ENCODE measurements around the gene ZNF750.

The ZNF750 gene

GRCh38 chr17:82856361-82856760, 16.5 kb upstream of the ZNF750 start:
- Histone ChIP-seq H3K9ac (ENCODE audit: low read length) (no peak overlapping the region), H3K4me1 (ENCODE audit: control insufficient read depth, insufficient read depth, low read length) (peaks cover 22% of the 10 kb centered on the region; the same call in 1 of the 2 replicates), H3K9me3 (ENCODE audit: control insufficient read depth, insufficient read depth, low read depth, low read length) (no peaks in the 10 kb centered on the region), H3K4me3 (ENCODE audit: low read depth, low read length) (no peak overlapping the region), H3K27me3 (ENCODE audit: control insufficient read depth, insufficient read depth, low read length) (no peaks in the 10 kb centered on the region), H3K27ac (ENCODE audit: low read depth, low read length) (no peak overlapping the region), H3K36me3 (ENCODE audit: control insufficient read depth, insufficient read depth, low read length) (peaks cover 23% of the 10 kb centered on the region)

DNA sequence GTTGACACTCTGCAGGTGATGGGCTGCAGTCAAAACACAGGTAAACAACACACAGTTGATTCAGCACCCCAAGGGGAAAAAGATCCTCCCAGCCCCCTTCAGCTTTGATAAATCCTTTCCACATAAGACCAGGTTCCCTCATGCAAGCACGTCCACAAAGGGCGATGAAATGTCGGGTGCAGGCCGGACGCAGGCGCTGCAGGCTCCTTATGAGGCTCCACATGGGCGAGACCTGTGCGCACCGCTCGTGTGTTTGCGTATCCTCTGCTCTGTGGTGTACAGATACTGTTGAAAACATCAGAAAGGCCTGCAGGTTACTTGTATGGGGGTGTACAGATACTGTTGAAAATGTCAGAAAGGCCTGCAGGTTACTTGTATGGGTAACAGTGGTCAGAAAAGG, 14.4 kb upstream of the ZNF750 start:
- Histone ChIP-seq H3K9ac (ENCODE audit: low read length) (no peak overlapping the region), H3K27me3 (ENCODE audit: control insufficient read depth, insufficient read depth, low read length) (no peaks in the 10 kb centered on the region), H3K4me3 (ENCODE audit: low read depth, low read length) (no peak overlapping the region), H3K36me3 (ENCODE audit: control insufficient read depth, insufficient read depth, low read length) (peaks cover 33% of the 10 kb centered on the region), H3K4me1 (ENCODE audit: control insufficient read depth, insufficient read depth, low read length) (peaks cover 7% of the 10 kb centered on the region; the same call in 1 of the 2 replicates), H3K27ac (ENCODE audit: low read depth, low read length) (no peak overlapping the region), H3K9me3 (ENCODE audit: control insufficient read depth, insufficient read depth, low read depth, low read length) (peaks cover 7% of the 10 kb centered on the region; the same call in 1 of the 2 replicates)

GRCh38 chr17:82851381-82851780, 11.6 kb upstream of the ZNF750 start:
- peaks cover 41% of the 10 kb centered on the region for H3K36me3 ChIP-seq (ENCODE audit: control insufficient read depth, insufficient read depth, low read length)
- no peak overlapping the region for H3K27ac ChIP-seq (ENCODE audit: low read depth, low read length)
- H3K9me3 ChIP-seq (ENCODE audit: control insufficient read depth, insufficient read depth, low read depth, low read length) = peaks cover 7% of the 10 kb centered on the region; the same call in 1 of the 2 replicates
- H3K4me1 ChIP-seq (ENCODE audit: control insufficient read depth, insufficient read depth, low read length) = no peaks in the 10 kb centered on the region
- H3K9ac ChIP-seq (ENCODE audit: low read length) = no peak overlapping the region
- no peak overlapping the region for H3K4me3 ChIP-seq (ENCODE audit: low read depth, low read length)
- H3K27me3 ChIP-seq (ENCODE audit: control insufficient read depth, insufficient read depth, low read length) = no peaks in the 10 kb centered on the region

DNA sequence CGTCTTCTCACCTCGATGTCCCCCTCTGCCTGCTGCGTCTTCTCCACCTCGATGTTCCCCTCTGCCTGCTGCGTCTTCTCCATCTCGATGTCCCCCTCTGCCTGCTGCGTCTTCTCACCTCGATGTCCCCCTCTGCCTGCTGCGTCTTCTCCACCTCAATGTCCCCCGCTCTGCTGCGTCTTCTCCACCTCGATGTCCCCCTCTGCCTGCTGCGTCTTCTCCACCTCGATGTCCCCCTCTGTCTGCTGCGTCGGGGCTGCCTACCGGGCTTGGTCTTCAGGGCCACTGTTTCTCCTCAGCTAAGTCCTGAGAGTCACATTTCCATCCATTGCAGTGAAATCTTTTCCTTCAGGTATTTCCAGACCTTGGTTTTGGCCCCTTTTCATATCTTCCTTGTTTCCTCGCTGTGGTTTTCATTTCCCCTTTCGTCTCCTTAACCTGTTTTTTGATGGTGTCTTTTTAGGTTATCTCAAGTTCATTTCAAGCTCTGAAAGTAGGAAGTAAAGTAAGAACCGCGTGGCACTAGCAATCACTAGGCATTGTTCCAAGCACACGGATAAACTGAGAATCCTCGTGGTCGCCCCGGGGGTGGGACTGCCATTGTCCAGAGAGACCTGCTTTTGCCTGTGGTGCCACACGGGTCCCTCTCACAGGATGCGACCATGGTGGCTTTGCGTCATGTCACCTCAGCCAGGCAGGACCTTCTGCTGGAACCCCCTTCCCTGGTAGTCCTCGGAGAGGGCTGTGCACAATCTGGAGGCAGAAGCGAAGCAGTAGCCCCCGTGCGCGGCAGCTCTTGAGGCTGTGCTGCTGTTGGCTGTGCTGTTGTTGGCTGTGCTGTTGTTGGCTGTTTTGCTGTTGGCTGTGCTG, 9.5 kb upstream of the ZNF750 start:
- Histone ChIP-seq H3K27me3 (ENCODE audit: control insufficient read depth, insufficient read depth, low read length) (no peaks in the 10 kb centered on the region), H3K27ac (ENCODE audit: low read depth, low read length) (no peak overlapping the region), H3K9ac (ENCODE audit: low read length) (no peak overlapping the region), H3K36me3 (ENCODE audit: control insufficient read depth, insufficient read depth, low read length) (peaks cover 47% of the 10 kb centered on the region), H3K4me1 (ENCODE audit: control insufficient read depth, insufficient read depth, low read length) (peaks cover under 1% of the 10 kb centered on the region; the same call in 1 of the 2 replicates), H3K4me3 (ENCODE audit: low read depth, low read length) (no peak overlapping the region), H3K9me3 (ENCODE audit: control insufficient read depth, insufficient read depth, low read depth, low read length) (peaks cover 7% of the 10 kb centered on the region; the same call in 1 of the 2 replicates)

- Histone ChIP-seq H3K27ac (ENCODE audit: low read depth, low read length) (no peak overlapping the region), H3K27me3 (ENCODE audit: control insufficient read depth, insufficient read depth, low read length) (no peaks in the 10 kb centered on the region), H3K4me1 (ENCODE audit: control insufficient read depth, insufficient read depth, low read length) (peaks cover 3% of the 10 kb centered on the region; the same call in 1 of the 2 replicates), H3K9ac (ENCODE audit: low read length) (no peak overlapping the region), H3K4me3 (ENCODE audit: low read depth, low read length) (no peak overlapping the region), H3K9me3 (ENCODE audit: control insufficient read depth, insufficient read depth, low read depth, low read length) (peaks cover 7% of the 10 kb centered on the region; the same call in 1 of the 2 replicates), H3K36me3 (ENCODE audit: control insufficient read depth, insufficient read depth, low read length) (peaks cover 40% of the 10 kb centered on the region)
These were observed 8.3 kb upstream of the ZNF750 start for GRCh38 chr17:82848022-82848592.

DNA sequence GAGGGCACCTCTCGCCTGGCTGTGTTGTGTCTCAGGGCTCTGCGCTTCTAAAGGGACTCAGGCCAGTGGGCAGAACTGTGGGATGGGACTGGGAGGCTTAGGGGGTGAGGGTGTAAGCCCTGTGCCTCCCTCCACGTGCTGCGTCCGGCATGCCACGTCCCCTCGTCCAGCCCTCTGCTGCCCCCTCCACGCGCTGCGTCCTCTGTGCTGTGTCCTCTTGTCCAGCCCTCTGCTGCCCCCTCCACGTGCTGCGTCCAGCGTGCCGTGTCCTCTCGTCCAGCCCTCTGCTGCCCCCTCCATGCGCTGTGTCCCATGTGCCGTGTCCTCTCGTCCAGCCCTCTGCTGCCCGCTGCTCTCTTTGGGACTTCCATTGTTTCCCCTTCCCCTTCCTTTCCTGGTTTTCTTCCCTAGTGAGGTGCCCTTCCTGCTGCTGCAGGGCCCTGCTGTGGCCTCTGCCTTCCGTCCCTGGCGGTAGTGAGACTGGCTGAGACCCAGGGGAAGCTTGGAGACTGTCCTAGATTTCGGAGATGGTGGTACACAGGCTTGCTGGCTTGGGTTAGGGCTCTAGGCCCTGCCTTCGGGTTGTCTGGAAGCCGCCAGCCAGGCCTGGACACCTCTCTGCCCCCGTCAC, 6.4 kb upstream of the ZNF750 start:
- Histone ChIP-seq H3K9ac (ENCODE audit: low read length) (no peak overlapping the region), H3K27ac (ENCODE audit: low read depth, low read length) (no peak overlapping the region)

GRCh38 chr17:82845163-82845807, 5.5 kb upstream of the ZNF750 start:
- H3K9me3 ChIP-seq (ENCODE audit: control insufficient read depth, insufficient read depth, low read depth, low read length) = peaks cover 7% of the 10 kb centered on the region; the same call in 1 of the 2 replicates
- H3K9ac ChIP-seq (ENCODE audit: low read length) = no peak overlapping the region
- no peak overlapping the region for H3K4me3 ChIP-seq (ENCODE audit: low read depth, low read length)
- H3K4me1 ChIP-seq (ENCODE audit: control insufficient read depth, insufficient read depth, low read length) = peaks cover 7% of the 10 kb centered on the region
- peaks cover 25% of the 10 kb centered on the region for H3K36me3 ChIP-seq (ENCODE audit: control insufficient read depth, insufficient read depth, low read length)
- H3K27ac ChIP-seq (ENCODE audit: low read depth, low read length) = no peak overlapping the region
- no peaks in the 10 kb centered on the region for H3K27me3 ChIP-seq (ENCODE audit: control insufficient read depth, insufficient read depth, low read length)

More for the DNA sequence above, 6.4 kb upstream of the ZNF750 start:
- Histone ChIP-seq H3K4me1 (ENCODE audit: control insufficient read depth, insufficient read depth, low read length) (peaks cover 3% of the 10 kb centered on the region; the same call in 1 of the 2 replicates), H3K4me3 (ENCODE audit: low read depth, low read length) (no peak overlapping the region), H3K27me3 (ENCODE audit: control insufficient read depth, insufficient read depth, low read length) (no peaks in the 10 kb centered on the region), H3K9me3 (ENCODE audit: control insufficient read depth, insufficient read depth, low read depth, low read length) (peaks cover 7% of the 10 kb centered on the region; the same call in 1 of the 2 replicates), H3K36me3 (ENCODE audit: control insufficient read depth, insufficient read depth, low read length) (peaks cover 30% of the 10 kb centered on the region)

DNA sequence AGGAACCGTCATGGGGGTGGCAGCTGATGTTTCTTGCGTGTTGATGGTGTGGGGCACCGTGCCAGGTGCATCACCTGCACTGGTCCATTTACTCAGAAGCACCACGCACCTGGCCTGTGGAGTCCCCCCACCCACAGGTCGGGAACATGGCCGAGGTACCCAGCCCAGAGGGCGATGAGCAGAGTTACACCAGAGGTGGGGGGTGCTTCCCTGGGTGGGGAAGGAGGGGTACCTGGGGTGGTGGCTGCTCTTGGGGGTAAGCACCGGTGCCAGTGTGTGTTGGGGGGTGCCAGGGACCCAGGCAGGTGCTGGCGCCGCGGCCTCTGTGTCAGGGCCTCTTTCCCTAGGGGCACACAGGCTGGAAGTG, 5.0 kb upstream of the ZNF750 start:
- H3K27me3 ChIP-seq (ENCODE audit: control insufficient read depth, insufficient read depth, low read length) = no peaks in the 10 kb centered on the region

DNA sequence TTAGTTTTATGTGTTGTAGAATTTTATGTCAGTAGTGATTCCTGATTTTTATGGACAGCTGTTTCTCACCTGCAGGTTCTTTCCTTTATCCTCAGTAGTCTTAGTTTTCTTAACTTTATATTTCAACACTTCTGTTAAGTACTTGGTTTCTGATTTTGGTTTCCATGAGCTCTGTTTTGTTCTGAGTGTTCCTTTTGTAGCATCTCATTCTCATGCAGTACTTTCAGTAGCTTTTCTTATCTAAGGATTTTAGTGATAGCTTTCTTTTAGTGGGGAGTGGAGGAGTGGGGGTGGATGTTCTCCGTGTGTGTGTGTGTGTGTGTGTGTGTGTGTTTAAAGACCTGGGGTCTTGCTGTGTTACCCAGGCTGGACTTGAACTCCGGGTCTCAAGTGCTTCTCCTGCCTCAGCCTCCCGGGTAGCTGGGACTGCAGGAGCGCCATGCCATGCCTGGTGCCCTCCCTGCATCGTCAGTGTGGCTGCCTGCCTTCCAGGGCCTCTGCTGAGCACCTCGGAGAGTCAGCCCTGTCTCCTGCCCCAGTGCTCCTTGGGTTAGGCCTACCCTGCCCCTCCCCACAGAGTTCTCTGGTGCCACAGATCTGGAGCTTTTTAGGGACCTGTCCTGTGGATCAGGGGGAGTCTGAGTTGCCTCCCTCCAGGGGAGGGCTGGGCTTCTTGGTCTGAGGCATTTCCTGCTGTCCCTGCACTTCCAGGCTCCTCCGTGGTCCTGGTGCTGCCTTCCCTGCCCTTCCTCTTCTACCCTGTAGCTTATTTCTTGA, 4.3 kb upstream of the ZNF750 start:
- no peak overlapping the region for H3K9ac ChIP-seq (ENCODE audit: low read length)
- H3K27me3 ChIP-seq (ENCODE audit: control insufficient read depth, insufficient read depth, low read length) = no peaks in the 10 kb centered on the region
- H3K4me3 ChIP-seq (ENCODE audit: low read depth, low read length) = no peak overlapping the region
- H3K9me3 ChIP-seq (ENCODE audit: control insufficient read depth, insufficient read depth, low read depth, low read length) = no peaks in the 10 kb centered on the region
- H3K27ac ChIP-seq (ENCODE audit: low read depth, low read length) = 0 out of 2 replicates have a peak overlapping the region, but pooled peaks have one; percentile 23
- H3K36me3 ChIP-seq (ENCODE audit: control insufficient read depth, insufficient read depth, low read length) = peaks cover 18% of the 10 kb centered on the region
- peaks cover 17% of the 10 kb centered on the region for H3K4me1 ChIP-seq (ENCODE audit: control insufficient read depth, insufficient read depth, low read length)

More for the DNA sequence above, 5.0 kb upstream of the ZNF750 start:
- H3K9ac ChIP-seq (ENCODE audit: low read length) = no peak overlapping the region
- no peak overlapping the region for H3K4me3 ChIP-seq (ENCODE audit: low read depth, low read length)
- peaks cover 4% of the 10 kb centered on the region; the same call in 1 of the 2 replicates for H3K9me3 ChIP-seq (ENCODE audit: control insufficient read depth, insufficient read depth, low read depth, low read length)
- 0 out of 2 replicates have a peak overlapping the region, but pooled peaks have one; percentile 23 for H3K27ac ChIP-seq (ENCODE audit: low read depth, low read length)
- H3K36me3 ChIP-seq (ENCODE audit: control insufficient read depth, insufficient read depth, low read length) = peaks cover 25% of the 10 kb centered on the region
- peaks cover 12% of the 10 kb centered on the region for H3K4me1 ChIP-seq (ENCODE audit: control insufficient read depth, insufficient read depth, low read length)

Measured in HUES6 (cell line).